Suprapubic skin (tissue), 3 donors: ENCODE results near the gene CALML5.

ENCODE experiments used
- CTCF ChIP-seq, 2 donors: fragments of 200-600 bp in 1 of 2; fragments of 450-650 bp in 1 of 2; sonication (generic) in 1 of 2; IDR thresholded peaks; one replicate each; pipeline ENCODE4 v1.5.1; 2016 to 2019; ENCODE audit warnings: antibody characterized with exemption in 2 of 2, mild to moderate bottlenecking in 1 of 2, moderate library complexity in 1 of 2
- POLR2A ChIP-seq, 2 donors: fragments of 450-650 bp; IDR thresholded peaks; one replicate each; pipeline ENCODE4 v1.6.1; 2017; ENCODE audit warnings: antibody characterized with exemption in 2 of 2, mild to moderate bottlenecking in 2 of 2, moderate library complexity in 2 of 2

DNA sequence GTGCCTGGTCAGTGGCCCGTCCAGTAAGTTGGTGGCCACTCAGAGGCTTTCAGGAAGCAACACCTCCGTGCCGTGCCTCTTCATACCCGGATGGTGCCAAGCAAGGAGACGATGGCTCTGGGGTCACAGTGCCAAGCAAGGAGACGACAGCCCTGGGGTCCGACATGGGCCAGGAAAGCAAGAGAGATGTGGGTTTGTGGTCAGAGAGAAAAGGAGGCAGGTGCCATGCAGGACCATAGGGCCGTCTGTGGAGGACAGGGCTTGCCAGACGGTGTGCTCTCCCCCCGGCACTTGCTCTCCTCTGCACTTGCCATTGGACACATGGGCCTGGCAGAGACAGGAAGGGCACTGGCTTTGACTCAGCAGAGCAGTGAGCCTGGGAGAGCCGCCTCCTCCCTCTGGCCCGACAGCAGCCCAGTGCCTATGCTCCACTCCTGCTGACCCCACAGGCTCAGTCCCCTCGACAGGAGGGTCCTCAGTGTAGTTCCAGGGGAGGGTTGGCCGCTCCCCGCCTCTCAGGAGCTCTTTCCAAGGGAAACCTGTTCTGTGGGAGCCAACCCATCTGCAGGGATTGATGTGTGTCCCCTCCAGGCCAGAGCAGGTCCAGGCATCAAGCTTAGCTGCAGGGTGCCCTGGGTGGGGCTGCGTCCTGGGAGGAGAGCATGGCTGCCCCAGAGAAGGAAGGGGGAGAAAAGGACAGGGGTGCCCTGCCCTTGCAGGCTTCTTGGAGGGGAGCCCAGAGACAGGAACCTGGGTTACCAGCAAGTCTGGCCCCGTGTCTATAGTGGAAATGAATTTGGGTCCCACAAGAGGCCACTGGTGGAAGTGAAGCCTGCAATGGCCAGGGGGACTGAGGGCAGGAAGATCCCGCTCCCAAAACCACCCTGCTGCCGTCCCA lies 7.6 kb upstream of the CALML5 start:
- TF ChIP-seq POLR2A (IDR thresholded peaks at IDR 0.05) (no peak), CTCF (IDR thresholded peaks at IDR 0.05) (no peak)
